Gastrocnemius medialis (tissue), 4 donors: ENCODE data around the gene WDR62.

Experiments
- POLR2A ChIP-seq, 2 donors: fragments of 450-650 bp; IDR thresholded peaks; one replicate each; pipeline ENCODE4 v1.6.1; 2017; ENCODE audit warnings: antibody characterized with exemption in 2 of 2, mild to moderate bottlenecking in 2 of 2, moderate library complexity in 2 of 2
- TF ChIP-seq, protein P1 (sequence below), 5 experiments: fragments of 450-650 bp in 3 of 5; fragments of 200-600 bp in 2 of 5; sonication (generic) in 2 of 5; IDR thresholded peaks in 4 of 5; conservative IDR thresholded peaks in 1 of 5; 1 replicate in 4 of 5; 2 replicates in 1 of 5; pipeline ENCODE4 v1.5.1; 2016 to 2019; ENCODE audit warnings: antibody characterized with exemption in 5 of 5, mild to moderate bottlenecking in 3 of 5, moderate library complexity in 3 of 5

DNA sequence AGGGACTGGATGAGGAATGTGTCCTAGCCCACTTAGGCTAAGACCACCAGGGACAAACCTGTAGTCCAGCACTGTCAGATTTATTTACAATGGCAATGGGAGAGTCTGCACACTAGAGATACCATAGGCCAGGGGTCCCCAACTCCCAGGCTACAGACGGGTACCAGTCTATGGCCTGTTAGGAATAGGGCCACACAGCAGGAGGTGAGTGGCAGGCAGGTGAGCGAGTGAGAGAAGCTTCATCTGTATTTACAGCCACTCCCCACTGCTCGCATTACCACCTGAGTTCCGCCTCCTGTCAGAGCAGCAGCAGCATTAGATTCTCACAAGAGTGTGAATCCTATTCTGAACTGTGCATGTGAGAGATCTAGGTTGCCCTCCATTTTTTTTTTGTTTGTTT is 3.1 kb upstream of the WDR62 start:
- TF ChIP-seq, protein P1, sequence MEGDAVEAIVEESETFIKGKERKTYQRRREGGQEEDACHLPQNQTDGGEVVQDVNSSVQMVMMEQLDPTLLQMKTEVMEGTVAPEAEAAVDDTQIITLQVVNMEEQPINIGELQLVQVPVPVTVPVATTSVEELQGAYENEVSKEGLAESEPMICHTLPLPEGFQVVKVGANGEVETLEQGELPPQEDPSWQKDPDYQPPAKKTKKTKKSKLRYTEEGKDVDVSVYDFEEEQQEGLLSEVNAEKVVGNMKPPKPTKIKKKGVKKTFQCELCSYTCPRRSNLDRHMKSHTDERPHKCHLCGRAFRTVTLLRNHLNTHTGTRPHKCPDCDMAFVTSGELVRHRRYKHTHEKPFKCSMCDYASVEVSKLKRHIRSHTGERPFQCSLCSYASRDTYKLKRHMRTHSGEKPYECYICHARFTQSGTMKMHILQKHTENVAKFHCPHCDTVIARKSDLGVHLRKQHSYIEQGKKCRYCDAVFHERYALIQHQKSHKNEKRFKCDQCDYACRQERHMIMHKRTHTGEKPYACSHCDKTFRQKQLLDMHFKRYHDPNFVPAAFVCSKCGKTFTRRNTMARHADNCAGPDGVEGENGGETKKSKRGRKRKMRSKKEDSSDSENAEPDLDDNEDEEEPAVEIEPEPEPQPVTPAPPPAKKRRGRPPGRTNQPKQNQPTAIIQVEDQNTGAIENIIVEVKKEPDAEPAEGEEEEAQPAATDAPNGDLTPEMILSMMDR (IDR thresholded peaks at IDR 0.05 in 4 of 5, conservative IDR thresholded peaks at IDR 0.05 in 1 of 5) = no peak
- no peak for TF ChIP-seq POLR2A (IDR thresholded peaks at IDR 0.05)
